Activated T-cell treated with anti-CD3 and anti-CD28 coated beads, Interleukin-2, amount 50 U/mL, for 72 hours (primary cell): Measurements from ENCODE around the gene N4BP3. TPM values are rescaled to one million over a fixed set of nuclear protein-coding genes. Genes with fewer than 3 reads are reported as not detected.
"Not testable (repeated sequence)": the region's sequence is repeated elsewhere in the genome, so short reads cannot be mapped to it uniquely, and the experiment has no call there.

Source experiments
- ATAC-seq, 2 donors: fragments of 150-1000 bp; cut with Tn5 transposase; replicated peaks in 1 of 2; 2 replicates each; pipeline ENCODE4 v1.10.0; 2021; ENCODE audit warnings: moderate library complexity in 2 of 2, mild to moderate bottlenecking in 1 of 2
- DNase-seq, 2 donors: peaks; one replicate each; pipeline ENCODE4 v3.0.0; 2021 to 2022; ENCODE audit warnings: mixed read lengths in 1 of 2
- H3K27ac Mint-ChIP-seq: one replicate; pipeline ENCODE4 v1.8.0; 2022; ENCODE audit warnings: mild to moderate bottlenecking, moderate library complexity, mixed read lengths
- H3K27me3 Mint-ChIP-seq: one replicate; pipeline ENCODE4 v1.8.0; 2022; ENCODE audit warnings: low read depth, mixed read lengths
- H3K36me3 Mint-ChIP-seq, 2 donors: one replicate each; pipeline ENCODE4 v1.8.0; 2022; ENCODE audit warnings: mixed read lengths in 2 of 2, mild to moderate bottlenecking in 1 of 2; ENCODE audit not compliant: insufficient read depth in 2 of 2
- H3K4me1 Mint-ChIP-seq: one replicate; pipeline ENCODE4 v1.8.0; 2022; ENCODE audit warnings: low read depth, mixed read lengths
- H3K4me3 Mint-ChIP-seq, 2 donors: one replicate each; pipeline ENCODE4 v1.8.0; 2022; ENCODE audit warnings: mild to moderate bottlenecking in 2 of 2, mixed read lengths in 2 of 2, moderate library complexity in 2 of 2
- H3K9me3 Mint-ChIP-seq, 2 donors: one replicate each; pipeline ENCODE4 v1.8.0; 2022; ENCODE audit warnings: mixed read lengths in 2 of 2
- total RNA-seq, 2 donors: library from RNA; stranded (reverse); gene quantifications; one replicate each; pipeline ENCODE4 v1.2.3, GENCODE V29; 2022

The N4BP3 gene
- total RNA-seq, 2 donors from 2014 or later, result 5.6 to 6.0 TPM

- ATAC-seq (no peak), DNase-seq (no peak)
- H3K36me3 Mint-ChIP-seq, result no peaks in the 10 kb centered on the region
- no peaks in the 10 kb centered on the region for H3K9me3 Mint-ChIP-seq
- H3K4me3 Mint-ChIP-seq, result no peak overlapping the region
- peaks cover 15% of the 10 kb centered on the region for H3K27me3 Mint-ChIP-seq
- H3K4me1 Mint-ChIP-seq, result no peaks in the 10 kb centered on the region
- no peak overlapping the region for H3K27ac Mint-ChIP-seq
These were observed 31.6 kb upstream of the N4BP3 start for GRCh38 chr5:178081571-178082243.

GRCh38 chr5:178083922-178084321 lies 29.4 kb upstream of the N4BP3 start:
- Mint-ChIP-seq H3K27ac (no peak overlapping the region), H3K27me3 (peaks cover 19% of the 10 kb centered on the region), H3K4me1 (no peaks in the 10 kb centered on the region), H3K4me3 (no peak overlapping the region), H3K9me3 (no peaks in the 10 kb centered on the region), H3K36me3 (no peaks in the 10 kb centered on the region)
- no peak for DNase-seq
- ATAC-seq, result no peak

- H3K27me3 Mint-ChIP-seq, result peaks cover 19% of the 10 kb centered on the region
- no peak overlapping the region for H3K27ac Mint-ChIP-seq
- H3K4me1 Mint-ChIP-seq, result peaks cover under 1% of the 10 kb centered on the region
- H3K4me3 Mint-ChIP-seq, result no peak overlapping the region
- DNase-seq, result no peak
- H3K9me3 Mint-ChIP-seq, result no peaks in the 10 kb centered on the region
- no peaks in the 10 kb centered on the region for H3K36me3 Mint-ChIP-seq
- ATAC-seq, result no peak
These were observed 28.0 kb upstream of the N4BP3 start for GRCh38 chr5:178085316-178085715.

GRCh38 chr5:178086266-178086665 lies 27.1 kb upstream of the N4BP3 start:
- DNase-seq (no peak), ATAC-seq (no peak)
- Mint-ChIP-seq H3K4me1 (peaks cover 10% of the 10 kb centered on the region), H3K9me3 (peaks cover 0 to 2% of the 10 kb centered on the region in 2 donors), H3K27me3 (peaks cover 19% of the 10 kb centered on the region), H3K4me3 (no peak overlapping the region), H3K27ac (no peak overlapping the region), H3K36me3 (peaks cover 1 to 2% of the 10 kb centered on the region in 2 donors)

- not testable (repeated sequence) for ATAC-seq
These were observed 26.1 kb upstream of the N4BP3 start for GRCh38 chr5:178087199-178087598.

GRCh38 chr5:178090856-178091255 lies 22.5 kb upstream of the N4BP3 start:
- ATAC-seq, result peak; percentile 53 to 74
- DNase-seq, result peak; percentile 8 to 36
- no peak overlapping the region for H3K27ac Mint-ChIP-seq

More at GRCh38 chr5:178087199-178087598, 26.1 kb upstream of the N4BP3 start:
- H3K4me1 Mint-ChIP-seq, result peaks cover 11% of the 10 kb centered on the region
- H3K36me3 Mint-ChIP-seq, H3K4me3 Mint-ChIP-seq, DNase-seq, H3K9me3 Mint-ChIP-seq, H3K27ac Mint-ChIP-seq: not testable (repeated sequence)
- H3K27me3 Mint-ChIP-seq, result peaks cover 19% of the 10 kb centered on the region

GRCh38 chr5:178093134-178093533 lies 20.2 kb upstream of the N4BP3 start:
- H3K4me1 Mint-ChIP-seq, result peaks cover 25% of the 10 kb centered on the region
- DNase-seq (no peak), ATAC-seq (no peak)
- no peak overlapping the region for H3K27ac Mint-ChIP-seq
- peaks cover 5 to 9% of the 10 kb centered on the region in 2 donors for H3K36me3 Mint-ChIP-seq
- H3K27me3 Mint-ChIP-seq, result peaks cover 5% of the 10 kb centered on the region
- peaks cover 2 to 5% of the 10 kb centered on the region in 2 donors for H3K9me3 Mint-ChIP-seq
- no peak overlapping the region for H3K4me3 Mint-ChIP-seq

More at GRCh38 chr5:178090856-178091255, 22.5 kb upstream of the N4BP3 start:
- peaks cover 0 to 3% of the 10 kb centered on the region in 2 donors for H3K9me3 Mint-ChIP-seq
- H3K27me3 Mint-ChIP-seq, result peaks cover 5% of the 10 kb centered on the region
- H3K4me1 Mint-ChIP-seq, result peaks cover 25% of the 10 kb centered on the region
- peaks cover 2 to 6% of the 10 kb centered on the region in 2 donors for H3K36me3 Mint-ChIP-seq
- peak overlapping the region; percentile 41 to 60 for H3K4me3 Mint-ChIP-seq

- Mint-ChIP-seq H3K4me3 (no peak overlapping the region), H3K9me3 (peaks cover 2 to 5% of the 10 kb centered on the region in 2 donors), H3K27me3 (no peaks in the 10 kb centered on the region), H3K4me1 (peaks cover 25% of the 10 kb centered on the region), H3K27ac (no peak overlapping the region), H3K36me3 (peaks cover 5 to 9% of the 10 kb centered on the region in 2 donors)
- ATAC-seq (no peak), DNase-seq (no peak)
These were observed 19.0 kb upstream of the N4BP3 start for GRCh38 chr5:178094345-178094744.

- Mint-ChIP-seq H3K36me3 (peaks cover 3 to 4% of the 10 kb centered on the region in 2 donors), H3K9me3 (peaks cover 2% of the 10 kb centered on the region in 2 donors), H3K4me1 (peaks cover 9% of the 10 kb centered on the region), H3K27ac (no peak overlapping the region), H3K27me3 (no peaks in the 10 kb centered on the region), H3K4me3 (no peak overlapping the region)
- ATAC-seq, result no peak
- no peak for DNase-seq
These were observed 14.6 kb upstream of the N4BP3 start for GRCh38 chr5:178098685-178099084.

- Mint-ChIP-seq H3K9me3 (no peaks in the 10 kb centered on the region), H3K27me3 (no peaks in the 10 kb centered on the region)
These were observed 9.7 kb upstream of the N4BP3 start for GRCh38 chr5:178103612-178104011.

GRCh38 chr5:178104492-178104891 lies 8.8 kb upstream of the N4BP3 start:
- Mint-ChIP-seq H3K4me1 (peaks cover 5% of the 10 kb centered on the region), H3K27ac (no peak overlapping the region), H3K4me3 (no peak overlapping the region), H3K27me3 (no peaks in the 10 kb centered on the region), H3K36me3 (no peaks in the 10 kb centered on the region), H3K9me3 (no peaks in the 10 kb centered on the region)
- no peak for ATAC-seq
- DNase-seq, result no peak

More at GRCh38 chr5:178103612-178104011, 9.7 kb upstream of the N4BP3 start:
- H3K4me1 Mint-ChIP-seq, result peaks cover 5% of the 10 kb centered on the region
- ATAC-seq, result no peak
- H3K27ac Mint-ChIP-seq, result no peak overlapping the region
- no peak overlapping the region for H3K4me3 Mint-ChIP-seq
- no peaks in the 10 kb centered on the region for H3K36me3 Mint-ChIP-seq
- DNase-seq, result no peak

- ATAC-seq, result no peak
- no peaks in the 10 kb centered on the region for H3K27me3 Mint-ChIP-seq
- no peak for DNase-seq
- H3K27ac Mint-ChIP-seq, result no peak overlapping the region
- H3K4me1 Mint-ChIP-seq, result peaks cover 5% of the 10 kb centered on the region
- H3K9me3 Mint-ChIP-seq, result no peaks in the 10 kb centered on the region
- no peaks in the 10 kb centered on the region for H3K36me3 Mint-ChIP-seq
- no peak overlapping the region for H3K4me3 Mint-ChIP-seq
These were observed 7.2 kb upstream of the N4BP3 start for GRCh38 chr5:178106086-178106485.

- no peak overlapping the region for H3K4me3 Mint-ChIP-seq
- ATAC-seq, result no peak
- DNase-seq, result no peak
- peaks cover 5% of the 10 kb centered on the region for H3K4me1 Mint-ChIP-seq
- H3K27ac Mint-ChIP-seq, result no peak overlapping the region
- H3K27me3 Mint-ChIP-seq, result no peaks in the 10 kb centered on the region
- H3K9me3 Mint-ChIP-seq, result no peaks in the 10 kb centered on the region
- no peaks in the 10 kb centered on the region for H3K36me3 Mint-ChIP-seq
These were observed 6.6 kb upstream of the N4BP3 start for GRCh38 chr5:178106556-178107239.
